Suppressor macrophage treated with lipopolysaccharide for 1 hour (primary cell): ENCODE results near the gene FBRS.
"Not testable (repeated sequence)": the region's sequence is repeated elsewhere in the genome, so short reads cannot be mapped to it uniquely, and the experiment has no call there.

ENCODE experiments used
- DNase-seq, 3 donors: peaks; one replicate each; pipeline ENCODE4 v3.0.0-alpha.2; 2020 to 2022

FBRS gene

DNA sequence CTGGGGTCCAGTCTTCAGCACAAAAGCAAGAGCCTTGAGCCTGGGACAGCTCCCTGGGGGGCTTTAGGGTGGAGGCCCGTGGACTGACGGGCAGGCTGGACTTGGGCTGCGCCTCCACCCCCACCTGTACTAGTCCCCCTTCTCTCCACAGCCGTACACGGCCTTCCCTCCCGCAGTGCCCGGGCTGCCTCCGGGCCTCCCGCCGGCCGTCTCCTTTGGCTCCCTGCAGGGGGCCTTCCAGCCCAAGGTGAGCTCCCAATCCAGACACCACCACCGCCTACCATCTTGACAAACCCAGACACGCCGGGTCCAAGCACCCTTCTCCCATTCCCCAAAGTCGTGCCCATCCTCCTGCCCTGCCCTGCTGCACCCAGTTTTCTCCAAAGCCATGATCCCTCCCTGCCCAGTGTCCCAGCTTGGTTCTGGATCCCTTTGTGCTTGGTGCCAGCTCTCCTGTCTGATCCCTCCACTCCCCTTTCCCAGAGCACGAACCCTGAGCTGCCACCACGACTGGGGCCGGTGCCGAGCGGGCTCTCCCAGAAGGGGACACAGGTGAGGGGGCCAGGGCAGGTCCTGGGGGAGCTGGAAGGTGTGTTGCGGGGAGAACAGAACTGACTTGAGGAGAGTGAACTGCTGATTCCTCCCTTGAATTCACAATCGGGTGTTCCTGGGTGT lies 7.1 kb downstream of the FBRS start:
- DNase-seq = no peak

DNA sequence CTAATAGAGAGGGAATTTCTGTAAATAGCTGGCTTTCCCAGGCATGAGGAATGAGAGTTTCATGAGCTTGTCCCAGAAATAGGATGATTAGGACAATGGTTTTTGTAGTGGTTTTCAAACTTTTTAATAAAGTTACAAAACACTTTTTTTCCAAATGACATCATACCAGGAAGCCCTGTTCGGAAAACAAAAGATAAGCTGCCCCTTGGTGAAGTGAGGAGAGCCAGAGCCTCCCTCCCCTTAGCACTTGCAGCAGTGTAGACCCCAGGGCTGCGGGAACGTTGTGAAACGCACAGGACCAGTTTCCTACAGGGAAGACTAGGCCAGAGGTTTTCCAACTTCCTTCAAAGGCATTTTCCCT lies 7.6 kb downstream of the FBRS start:
- DNase-seq = no peak

DNA sequence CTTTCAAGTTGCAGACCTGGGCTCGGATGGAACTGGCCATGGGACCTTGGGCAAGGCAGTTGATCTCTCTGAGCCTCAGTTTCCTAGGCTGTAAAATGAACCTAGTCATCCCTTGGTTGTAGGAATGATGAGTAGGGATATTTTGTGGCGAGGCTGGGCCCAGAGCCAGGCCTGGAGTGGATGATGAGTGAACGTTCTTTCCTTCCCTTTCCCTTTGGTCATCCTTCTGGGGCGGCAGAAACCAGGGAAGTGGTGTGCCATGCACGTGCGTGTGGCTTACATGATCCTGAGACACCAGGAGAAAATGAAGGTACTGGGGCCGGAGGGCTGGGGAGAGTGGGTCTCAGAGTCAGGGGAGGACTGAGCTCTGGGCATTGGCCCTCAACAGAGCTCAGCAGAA lies 8.4 kb downstream of the FBRS start:
- no peak for DNase-seq

GRCh38 chr16:30667361-30667905 lies 9.2 kb downstream of the FBRS start:
- DNase-seq = no peak

DNA sequence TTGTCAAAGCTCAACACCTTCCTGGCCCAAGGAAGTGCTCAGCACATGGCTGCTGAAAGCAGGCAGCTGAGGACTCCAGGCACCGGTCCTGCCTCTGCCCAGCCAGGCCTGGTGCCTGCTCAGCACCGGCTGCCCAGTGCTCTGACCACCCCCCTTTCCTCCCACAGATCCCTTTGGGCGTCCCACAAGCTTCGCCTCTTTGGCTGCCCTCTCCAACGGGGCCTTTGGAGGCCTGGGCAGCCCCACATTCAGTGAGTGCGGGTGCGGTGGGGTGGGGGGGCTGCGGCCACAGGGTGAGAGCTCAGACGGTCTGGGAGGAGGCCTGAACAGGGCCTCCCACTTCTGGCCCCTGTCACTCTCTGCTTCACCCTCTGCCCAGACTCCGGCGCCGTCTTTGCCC lies 10.2 kb downstream of the FBRS start:
- DNase-seq = no peak

DNA sequence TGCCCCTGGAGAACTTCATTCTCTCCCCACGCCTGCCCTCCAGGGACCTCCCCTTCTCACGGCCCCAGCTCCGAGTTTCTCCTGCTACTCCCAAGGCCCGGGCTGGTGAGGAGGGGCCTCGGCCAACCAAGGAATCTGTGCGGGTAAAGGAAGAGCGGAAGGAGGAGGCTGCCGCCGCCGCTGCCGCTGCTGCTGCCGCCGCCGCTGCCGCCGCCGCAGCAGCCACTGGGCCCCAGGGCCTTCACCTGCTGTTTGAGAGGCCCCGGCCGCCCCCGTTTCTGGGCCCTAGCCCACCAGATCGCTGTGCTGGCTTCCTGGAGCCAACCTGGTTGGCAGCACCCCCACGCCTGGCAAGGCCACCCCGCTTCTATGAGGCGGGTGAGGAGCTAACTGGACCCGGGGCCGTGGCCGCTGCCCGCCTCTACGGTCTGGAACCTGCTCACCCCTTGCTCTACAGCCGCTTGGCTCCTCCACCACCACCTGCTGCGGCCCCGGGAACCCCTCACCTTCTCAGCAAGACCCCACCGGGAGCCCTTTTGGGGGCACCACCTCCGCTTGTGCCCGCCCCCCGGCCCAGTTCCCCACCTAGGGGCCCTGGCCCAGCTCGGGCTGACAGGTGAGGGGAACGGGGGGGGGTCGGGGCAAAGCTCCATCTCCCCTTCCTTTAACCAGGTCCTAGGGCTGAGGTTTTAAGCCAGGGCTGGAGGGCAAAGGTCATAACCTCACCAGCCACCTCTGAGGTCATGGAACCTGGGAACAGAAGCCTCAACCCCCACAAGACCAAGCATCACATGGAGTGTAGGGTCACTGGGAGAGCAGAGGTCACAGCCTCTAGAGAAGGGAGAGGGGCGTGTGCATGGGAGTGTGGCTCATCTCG lies 11.0 kb downstream of the FBRS start:
- DNase-seq = no peak

- DNase-seq = no peak
These were observed 11.9 kb downstream of the FBRS start for GRCh38 chr16:30669903-30670824.

- DNase-seq = no peak
These were observed 16.9 kb downstream of the FBRS start for GRCh38 chr16:30675143-30675542.

DNA sequence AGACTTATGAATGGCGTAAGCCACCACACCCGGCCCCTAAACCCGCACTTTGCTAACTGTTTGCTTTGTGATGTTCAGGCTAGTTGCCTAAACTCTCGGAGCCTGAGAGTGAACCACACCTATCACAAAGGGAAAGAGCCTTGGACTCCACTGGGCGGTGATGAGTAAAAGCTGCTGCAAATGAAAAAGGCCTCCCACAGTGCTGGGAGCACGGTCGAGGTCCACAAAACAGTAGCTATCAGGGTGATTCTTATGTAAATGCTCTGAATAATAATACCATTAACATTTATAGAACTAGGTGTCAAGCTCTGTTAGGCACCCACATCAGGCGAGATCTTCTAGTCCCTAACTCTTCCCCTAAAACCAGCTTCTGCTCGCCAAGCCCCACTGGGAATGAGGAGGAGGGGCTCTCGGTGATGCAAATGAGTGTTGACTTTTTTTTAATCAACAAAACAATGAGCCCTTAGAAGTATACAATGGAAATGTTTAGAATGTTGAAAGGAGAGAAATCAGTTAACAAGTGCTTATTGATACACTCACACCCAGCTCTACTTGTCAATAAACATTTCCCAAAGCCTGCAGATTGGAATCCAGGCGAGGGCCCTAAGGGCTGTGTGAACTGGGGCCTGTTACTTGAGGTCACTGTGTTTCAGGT lies 19.8 kb downstream of the FBRS start:
- DNase-seq = no peak

GRCh38 chr16:30678586-30678970 lies 20.3 kb downstream of the FBRS start:
- no peak for DNase-seq

DNA sequence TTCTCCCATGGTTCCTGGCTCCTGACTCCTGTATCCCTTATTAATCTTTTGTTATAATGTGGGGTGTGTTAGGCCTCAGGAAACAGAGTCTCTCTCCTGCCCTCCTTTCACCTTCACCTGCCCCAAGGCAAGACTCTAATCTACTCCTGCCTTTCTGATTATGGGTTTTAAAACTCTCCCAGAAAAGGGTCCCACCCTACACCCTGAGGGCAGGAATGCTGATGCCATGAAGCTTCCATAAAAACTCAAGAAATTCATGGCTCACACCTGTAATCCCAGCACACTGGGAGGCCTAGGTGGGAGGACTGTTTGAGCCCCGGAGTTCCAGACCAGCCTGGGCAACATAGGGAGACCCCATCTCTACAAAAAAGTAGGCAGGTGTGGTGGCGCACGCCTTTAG lies 22.1 kb downstream of the FBRS start:
- no peak for DNase-seq

DNA sequence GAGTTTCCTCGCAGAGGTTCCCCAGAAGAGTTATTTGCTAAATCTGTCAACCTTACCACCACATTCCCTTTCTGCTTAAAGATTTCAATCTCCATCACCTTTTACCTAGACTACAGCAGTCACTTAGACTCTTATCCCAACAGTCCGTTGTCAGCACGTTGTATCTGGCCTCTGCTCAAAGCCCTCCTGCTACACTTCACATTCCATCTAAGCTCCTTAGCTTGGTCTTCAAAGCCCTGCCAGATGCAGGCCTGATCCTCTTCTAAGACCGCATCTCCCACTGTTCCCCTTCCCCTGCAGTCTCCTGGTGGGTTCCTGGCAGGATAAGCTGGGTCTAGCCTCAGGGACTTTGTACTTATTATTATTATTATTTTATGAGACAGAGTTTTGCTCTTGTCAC lies 30.5 kb downstream of the FBRS start:
- DNase-seq = no peak

DNA sequence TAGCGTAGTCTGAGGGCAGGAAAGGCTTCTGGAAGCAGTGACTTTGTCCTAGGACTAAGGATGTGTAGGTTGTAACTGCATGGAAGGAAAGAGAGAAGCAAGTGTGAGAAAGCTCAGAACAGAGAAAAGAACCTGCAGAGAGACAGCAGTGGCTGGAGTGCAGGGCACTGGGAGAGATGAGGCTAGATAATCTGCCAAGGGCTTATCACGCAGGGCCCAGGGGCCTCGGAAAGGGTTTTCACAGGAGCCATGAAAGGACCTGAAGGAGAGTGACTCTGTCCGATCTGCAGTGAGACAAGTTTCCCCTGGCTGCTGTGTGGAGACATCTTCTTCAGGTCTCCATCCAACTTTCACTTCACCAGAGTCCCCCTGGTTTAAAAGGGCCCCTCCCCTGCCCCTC lies 33.7 kb downstream of the FBRS start:
- no peak for DNase-seq

DNA sequence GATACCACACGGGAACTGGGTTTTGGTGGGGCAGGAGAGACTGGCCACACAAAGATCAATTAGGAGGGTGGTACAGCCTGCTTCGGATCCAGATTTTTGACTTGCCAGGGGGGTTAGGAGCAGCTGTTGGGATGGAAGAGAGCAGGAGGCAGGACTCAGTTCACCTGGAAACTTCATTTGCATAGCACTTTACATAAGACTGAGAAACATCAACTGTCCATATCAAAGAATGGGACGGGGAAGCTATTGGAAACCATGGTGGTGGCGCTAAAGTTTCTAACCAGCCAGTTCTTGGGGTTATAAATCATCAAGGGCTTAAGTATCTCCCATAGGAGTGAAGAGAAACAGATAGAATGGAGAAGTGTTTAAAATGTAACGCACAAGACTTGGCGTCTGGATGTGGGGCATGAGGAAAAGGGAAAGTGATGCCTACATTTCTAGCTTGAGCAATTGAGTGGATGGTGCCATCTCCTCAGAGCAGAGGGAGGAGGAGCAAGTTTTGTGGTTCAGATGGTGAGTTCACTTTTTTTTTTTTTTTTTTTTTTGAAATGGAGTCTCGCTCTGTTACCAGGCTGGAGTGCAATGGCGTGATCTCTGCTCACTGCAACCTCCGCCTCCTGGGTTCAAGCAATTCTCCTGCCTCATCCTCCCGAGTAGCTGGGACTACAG lies 34.3 kb downstream of the FBRS start:
- DNase-seq = peak; percentile 68 to 82 (median 78)

DNA sequence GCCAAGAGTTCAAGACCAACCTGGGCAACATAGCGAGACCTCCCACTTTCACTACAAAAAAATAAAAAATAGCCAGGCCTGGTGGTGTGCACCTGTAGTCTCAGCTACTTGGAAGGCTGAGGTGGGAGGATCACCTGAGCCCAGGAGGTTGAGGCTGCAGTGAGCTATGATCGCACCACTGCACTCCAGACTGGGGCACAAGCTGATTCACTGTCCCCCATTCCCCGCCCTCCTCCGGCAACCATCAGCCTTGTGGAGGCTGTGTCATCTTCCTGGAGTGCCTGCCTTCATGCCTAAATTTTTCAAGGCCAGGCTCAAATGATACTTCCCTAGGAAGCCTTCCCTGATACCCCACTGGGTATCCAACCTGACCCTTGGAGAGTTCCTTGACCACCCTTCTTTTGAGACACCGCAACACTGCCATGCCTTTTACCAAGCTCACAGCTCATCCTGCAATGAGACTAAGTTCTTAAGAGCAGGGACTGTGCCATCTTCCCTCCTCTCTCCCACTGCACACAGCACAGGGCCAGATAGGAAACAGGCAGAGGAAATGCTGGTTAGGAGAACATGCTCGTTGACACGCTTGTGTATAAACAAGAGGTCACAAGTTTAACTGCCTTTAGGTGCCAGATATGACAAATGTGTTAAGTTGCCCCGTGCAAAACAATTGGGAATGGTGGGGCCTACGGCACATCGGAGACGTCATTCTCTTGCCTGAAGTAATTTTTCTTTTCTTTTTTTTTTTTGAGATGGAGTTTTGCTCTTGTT lies 36.9 kb downstream of the FBRS start:
- peak; percentile 32 to 35 (median 35) for DNase-seq

GRCh38 chr16:30696646-30697045 lies 38.4 kb downstream of the FBRS start:
- not testable (repeated sequence) for DNase-seq

- no peak for DNase-seq
These were observed 39.3 kb downstream of the FBRS start for GRCh38 chr16:30697264-30698138.

- peak; percentile 98 for DNase-seq
These were observed 40.0 kb downstream of the FBRS start for GRCh38 chr16:30698139-30698815.

GRCh38 chr16:30698816-30699614 lies 40.8 kb downstream of the FBRS start, which contains the start of gene SRCAP:
TSS of gene SRCAP (plus strand) at chr16:30699171. CDS start at chr16:30700825, 1,654 bp downstream.
- peak; percentile 81 to 96 (median 93) for DNase-seq
